ENCODE measurements around the gene LRRC32. TPM values are rescaled to one million over a fixed set of nuclear protein-coding genes. Genes with fewer than 3 reads are reported as not detected.

Gene LRRC32, protein sequence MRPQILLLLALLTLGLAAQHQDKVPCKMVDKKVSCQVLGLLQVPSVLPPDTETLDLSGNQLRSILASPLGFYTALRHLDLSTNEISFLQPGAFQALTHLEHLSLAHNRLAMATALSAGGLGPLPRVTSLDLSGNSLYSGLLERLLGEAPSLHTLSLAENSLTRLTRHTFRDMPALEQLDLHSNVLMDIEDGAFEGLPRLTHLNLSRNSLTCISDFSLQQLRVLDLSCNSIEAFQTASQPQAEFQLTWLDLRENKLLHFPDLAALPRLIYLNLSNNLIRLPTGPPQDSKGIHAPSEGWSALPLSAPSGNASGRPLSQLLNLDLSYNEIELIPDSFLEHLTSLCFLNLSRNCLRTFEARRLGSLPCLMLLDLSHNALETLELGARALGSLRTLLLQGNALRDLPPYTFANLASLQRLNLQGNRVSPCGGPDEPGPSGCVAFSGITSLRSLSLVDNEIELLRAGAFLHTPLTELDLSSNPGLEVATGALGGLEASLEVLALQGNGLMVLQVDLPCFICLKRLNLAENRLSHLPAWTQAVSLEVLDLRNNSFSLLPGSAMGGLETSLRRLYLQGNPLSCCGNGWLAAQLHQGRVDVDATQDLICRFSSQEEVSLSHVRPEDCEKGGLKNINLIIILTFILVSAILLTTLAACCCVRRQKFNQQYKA
- 0.09 to 0.30 TPM (median 0.15 TPM) in 5 replicates for total RNA-seq (2022; extraction: Qiagen RNA extraction; ENCODE audit: low read depth)

DNA sequence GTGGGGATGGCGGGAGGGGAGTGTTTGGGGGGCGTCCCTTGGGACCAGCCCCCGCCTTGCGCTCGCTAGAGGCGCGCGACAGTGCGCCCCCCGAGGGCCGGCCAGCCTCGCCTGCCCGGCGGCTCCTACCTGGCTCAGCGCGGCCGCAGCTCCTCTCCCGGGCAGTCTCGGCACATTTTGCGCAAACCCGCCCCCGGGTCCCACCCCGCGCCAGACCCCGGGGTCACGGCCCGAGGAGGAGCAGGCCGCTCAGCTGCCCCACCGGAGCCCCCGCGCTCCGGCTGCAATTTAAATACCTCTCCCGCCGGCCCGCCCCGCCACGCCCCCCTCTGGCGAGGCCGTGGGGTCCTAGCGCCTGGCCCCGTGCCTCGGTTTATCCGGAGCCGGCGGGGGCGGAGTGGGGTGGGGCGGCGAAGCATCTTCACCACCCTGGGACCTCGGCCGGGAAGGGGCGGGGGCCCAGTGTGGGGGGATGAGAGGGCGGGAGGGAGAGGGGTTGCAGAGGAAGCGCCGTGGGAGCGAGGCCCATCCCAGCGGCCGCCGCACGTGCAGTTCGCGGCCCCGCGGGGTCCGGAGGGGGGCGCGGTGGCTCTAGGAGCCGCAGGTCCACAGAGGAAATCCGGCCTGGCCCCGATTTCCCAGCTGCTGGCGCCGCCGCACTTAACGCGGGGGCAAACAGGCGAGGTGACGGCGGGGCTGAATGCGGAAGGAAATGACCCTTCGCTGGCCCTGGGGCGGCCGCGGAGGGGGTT is at the start of gene LRRC32:
LRRC32 (minus strand) TSS at position 263 of the 752 bp plus-strand sequence. CDS start 4,793 bp downstream, outside the sequence.

Other genes starting within 250 kb of the LRRC32 start
- 10.3 to 19.5 TPM (median 13.4 TPM) in 5 replicates for gene EMSY, start 225.7 kb downstream of the LRRC32 start, total RNA-seq (2022; extraction: Qiagen RNA extraction; ENCODE audit: low read depth)
- 151 to 208 TPM (median 199 TPM) in 5 replicates for gene TSKU, start 112.6 kb upstream of the LRRC32 start, total RNA-seq (2022; extraction: Qiagen RNA extraction; ENCODE audit: low read depth)
- 15.4 to 21.2 TPM (median 19.4 TPM) in 5 replicates for gene ACER3, start 190.2 kb upstream of the LRRC32 start, total RNA-seq (2022; extraction: Qiagen RNA extraction; ENCODE audit: low read depth)

All from A549 treated with CpdA at 1 μM for 4 hours (cell line).